Nephron progenitor cell (in vitro differentiated cells): ENCODE data around the gene TAF1B.
"Not testable (repeated sequence)": the region's sequence is repeated elsewhere in the genome, so short reads cannot be mapped to it uniquely, and the experiment has no call there.

Experiments used
- DNase-seq: peaks from one replicate; pipeline ENCODE4 v3.0.0; 2021
- H3K27ac Mint-ChIP-seq: 2 replicates; pipeline ENCODE4 v1.8.0; 2021; ENCODE audit warnings: mild to moderate bottlenecking, moderate library complexity, mixed read lengths
- H3K27me3 Mint-ChIP-seq: 2 replicates; pipeline ENCODE4 v1.8.0; 2021; ENCODE audit warnings: mild to moderate bottlenecking, low read depth, mixed read lengths; ENCODE audit not compliant: poor library complexity
- H3K36me3 Mint-ChIP-seq: 2 replicates; pipeline ENCODE4 v1.8.0; 2021; ENCODE audit warnings: low read depth, mixed read lengths
- H3K4me1 Mint-ChIP-seq: 2 replicates; pipeline ENCODE4 v1.8.0; 2021; ENCODE audit warnings: mixed read lengths
- H3K4me3 Mint-ChIP-seq: 2 replicates; pipeline ENCODE4 v1.8.0; 2021; ENCODE audit warnings: mild to moderate bottlenecking, moderate library complexity, mixed read lengths
- H3K9me3 Mint-ChIP-seq: 2 replicates; pipeline ENCODE4 v1.8.0; 2021; ENCODE audit warnings: mild to moderate bottlenecking, moderate library complexity, mixed read lengths
- CTCF ChIP-seq: fragments of 200-600 bp; sonication (generic); IDR thresholded peaks from 2 replicates; pipeline ENCODE4 v1.5.0; 2021; ENCODE audit warnings: antibody characterized with exemption

TAF1B gene

DNA sequence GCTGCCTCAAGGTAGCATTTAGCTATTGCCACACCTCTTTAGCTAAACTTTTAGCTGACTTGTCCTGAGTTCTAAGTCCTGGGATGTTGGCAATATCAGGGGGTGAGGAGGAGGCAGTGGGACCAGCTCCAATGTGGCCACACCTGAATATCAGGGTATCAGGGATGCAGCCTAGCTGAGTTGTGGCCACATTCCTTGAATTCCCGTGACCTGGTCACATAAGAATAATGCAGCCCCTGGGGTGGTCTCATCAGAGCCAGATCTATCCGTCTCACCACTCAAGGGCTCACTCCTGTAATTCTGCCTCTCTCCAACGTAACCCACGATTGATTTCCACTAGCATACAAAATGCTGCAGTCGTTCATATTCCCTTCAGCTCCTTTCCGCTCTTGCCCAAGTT lies 11.6 kb upstream of the TAF1B start:
- Mint-ChIP-seq H3K4me3 (no peak overlapping the region), H3K9me3 (no peaks in the 10 kb centered on the region)

GRCh38 chr2:9832586-9832985 lies 10.7 kb upstream of the TAF1B start:
- no peak for DNase-seq
- Mint-ChIP-seq H3K36me3 (no peaks in the 10 kb centered on the region), H3K4me1 (peaks cover 12% of the 10 kb centered on the region), H3K9me3 (no peaks in the 10 kb centered on the region), H3K4me3 (no peak overlapping the region), H3K27me3 (peaks cover 20% of the 10 kb centered on the region), H3K27ac (no peak overlapping the region)
- no peak for TF ChIP-seq CTCF

More for the DNA sequence above, 11.6 kb upstream of the TAF1B start:
- no peaks in the 10 kb centered on the region for H3K36me3 Mint-ChIP-seq
- no peak for DNase-seq
- TF ChIP-seq CTCF, result no peak
- H3K27ac Mint-ChIP-seq, result no peak overlapping the region
- peaks cover 4% of the 10 kb centered on the region for H3K4me1 Mint-ChIP-seq
- peaks cover 20% of the 10 kb centered on the region for H3K27me3 Mint-ChIP-seq

DNA sequence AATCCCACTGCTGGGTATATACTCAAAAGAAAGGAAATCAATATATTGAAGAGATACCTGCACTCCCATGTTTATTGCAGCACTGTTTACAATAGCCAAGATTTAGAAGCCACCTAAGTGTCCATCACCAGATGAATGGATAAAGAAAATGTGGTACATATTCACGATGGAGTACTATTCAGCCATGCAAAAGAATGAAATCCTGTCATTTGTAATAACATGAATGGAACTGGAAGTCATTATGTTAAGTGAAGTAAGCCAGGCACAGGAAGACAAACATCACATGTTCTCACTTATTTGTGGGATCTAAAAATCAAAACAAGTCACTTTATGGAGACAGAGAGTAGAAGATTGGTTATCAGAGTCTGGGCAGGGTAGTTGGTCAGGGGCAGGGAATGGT lies 8.2 kb upstream of the TAF1B start:
- H3K36me3 Mint-ChIP-seq, H3K4me3 Mint-ChIP-seq, H3K27me3 Mint-ChIP-seq, DNase-seq, H3K9me3 Mint-ChIP-seq, H3K27ac Mint-ChIP-seq: not testable (repeated sequence)
- peaks cover 12% of the 10 kb centered on the region for H3K4me1 Mint-ChIP-seq

- Mint-ChIP-seq H3K4me1 (peaks cover 12% of the 10 kb centered on the region), H3K27me3 (peaks cover 7% of the 10 kb centered on the region), H3K4me3 (no peak overlapping the region), H3K27ac (no peak overlapping the region), H3K9me3 (no peaks in the 10 kb centered on the region), H3K36me3 (no peaks in the 10 kb centered on the region)
- no peak for TF ChIP-seq CTCF
- no peak for DNase-seq
Measured at GRCh38 chr2:9836074-9836473, 7.2 kb upstream of the TAF1B start.

- H3K27me3 Mint-ChIP-seq, result peaks cover 7% of the 10 kb centered on the region
- peak overlapping the region; percentile 40 for H3K27ac Mint-ChIP-seq
- no peaks in the 10 kb centered on the region for H3K9me3 Mint-ChIP-seq
- H3K36me3 Mint-ChIP-seq, result no peaks in the 10 kb centered on the region
- no peak overlapping the region for H3K4me3 Mint-ChIP-seq
- H3K4me1 Mint-ChIP-seq, result peaks cover 12% of the 10 kb centered on the region
- TF ChIP-seq CTCF, result no peak
- DNase-seq, result no peak
Measured at GRCh38 chr2:9836517-9836916, 6.8 kb upstream of the TAF1B start.

DNA sequence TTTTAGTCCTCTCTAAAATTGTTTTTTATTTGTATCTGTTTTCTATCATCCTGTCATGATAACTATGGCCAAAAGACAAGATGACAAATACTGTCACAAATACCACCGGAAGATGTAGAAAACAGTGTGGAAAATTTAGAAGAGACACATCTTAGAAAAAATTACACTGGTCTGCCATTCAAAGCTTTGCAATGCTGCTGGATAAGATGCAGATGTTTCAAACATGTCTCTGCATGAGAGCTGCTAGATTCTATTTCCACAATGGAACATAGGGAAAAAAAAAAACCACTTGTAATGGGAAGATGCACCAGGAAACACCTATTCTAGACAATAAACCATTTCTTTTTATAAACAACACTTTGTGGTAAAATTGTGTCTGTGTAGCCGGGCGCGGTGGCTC lies 5.8 kb upstream of the TAF1B start:
- no peak overlapping the region for H3K4me3 Mint-ChIP-seq
- H3K27ac Mint-ChIP-seq, result peak overlapping the region; percentile 40
- H3K27me3 Mint-ChIP-seq, result peaks cover 2% of the 10 kb centered on the region
- peaks cover 12% of the 10 kb centered on the region for H3K4me1 Mint-ChIP-seq
- DNase-seq, result no peak
- TF ChIP-seq CTCF, result no peak
- H3K36me3 Mint-ChIP-seq, result no peaks in the 10 kb centered on the region
- no peaks in the 10 kb centered on the region for H3K9me3 Mint-ChIP-seq
